ENCODE measurements around the gene NANOS2. TPM values are rescaled to one million over a fixed set of nuclear protein-coding genes. Genes with fewer than 3 reads are reported as not detected.
A peak's percentile ranks its signal among the peaks of the same experiment; 100 is the strongest.

The NANOS2 gene
- total and polyA plus RNA-seq, 9 of the 15 experiments (the other 6 are each of a cell fraction or from before 2014, with no cell fraction given), result not detected

DNA sequence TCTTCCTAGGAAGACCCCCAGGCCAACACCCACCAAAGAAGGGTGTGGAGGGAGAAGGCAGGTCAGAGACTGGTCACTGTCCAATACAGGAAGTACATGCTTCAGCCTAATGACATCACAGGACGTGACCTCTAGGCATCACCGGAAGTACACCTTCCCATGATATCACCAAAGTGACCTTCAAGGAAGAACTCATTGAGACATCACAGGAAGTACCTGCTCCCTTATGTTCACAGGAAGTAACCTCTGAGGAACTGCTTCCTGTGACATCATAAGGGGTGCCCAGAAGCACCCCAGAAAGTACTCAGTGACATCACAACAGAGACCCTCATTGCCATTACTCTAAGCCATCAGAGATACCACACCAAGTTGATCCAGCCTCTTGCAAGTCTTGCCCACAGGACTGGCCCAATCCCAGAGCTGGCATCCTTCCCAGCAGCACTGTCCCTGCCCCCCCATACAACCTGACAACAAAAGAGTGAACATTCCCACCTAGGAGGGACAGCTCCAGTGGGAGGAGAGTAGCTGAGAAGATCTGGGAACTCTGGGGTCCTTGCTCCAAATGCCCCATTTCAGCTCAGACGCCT is 24.2 kb upstream of the NANOS2 start:
- Histone ChIP-seq H3K27me3 (ENCODE audit: control insufficient read depth in 2 of 2, insufficient read depth in 2 of 2, low read length in 2 of 2) (peaks cover 22 to 40% of the 10 kb centered on the region in 2 experiments; a peak in 4 of 5 replicates), H3K27ac (ENCODE audit: extremely low read depth, low read depth, low read length) (no peak overlapping the region), H3K9me3 (replicated peaks; ENCODE audit: control insufficient read depth, insufficient read depth, low read depth, low read length) (no peaks in the 10 kb centered on the region), H3K36me3 (ENCODE audit: control insufficient read depth, insufficient read depth, low read length) (no peaks in the 10 kb centered on the region), H4K20me1 (replicated peaks; ENCODE audit: control insufficient read depth, insufficient read depth, low read length) (no peaks in the 10 kb centered on the region; the same call in 1 of the 2 replicates), H3K4me3 (no peak overlapping the region), H3K9ac (ENCODE audit: insufficient read depth in 1 of 2, low read depth in 2 of 2, low read length in 2 of 2) (no peak overlapping the region), H3K9me1 (ENCODE audit: control insufficient read depth, insufficient read depth, low read length) (no peaks in the 10 kb centered on the region), H3K79me2 (ENCODE audit: control insufficient read depth, insufficient read depth, low read length) (no peaks in the 10 kb centered on the region), H2AFZ (ENCODE audit: low read depth, low read length) (peak overlapping the region; percentile 28; the same call in 1 of the 2 replicates), H3K4me2 (ENCODE audit: insufficient read depth, low read length) (no peak overlapping the region), H3K4me1 (replicated peaks in 1 of 2; ENCODE audit: control insufficient read depth in 2 of 2, insufficient read depth in 2 of 2, low read length in 2 of 2) (peaks cover 0 to 17% of the 10 kb centered on the region in 2 experiments; a peak in 3 of 5 replicates)
- FAIRE-seq (no peak), ATAC-seq (no peak), DNase-seq (ENCODE audit: extremely low read depth in 1 of 4, low spot score in 3 of 4) (peak in 1 of 4 experiments; percentile 42)
- 29% methylated on average over 3 of the region's 3 CpGs for WGBS (ENCODE audit: insufficient coverage, low coverage, missing lambda C conversion rate)
- CTCF ChIA-PET (ENCODE audit: low intra/inter-chr PET ratio), result no interaction called here
- in situ Hi-C loops (cut with MboI) (no loop called here), intact Hi-C loops (cut with micrococcal nuclease) (no loop called here)
- no TSS peak for BruUV-seq (replicated peaks)
- POLR2A ChIA-PET, result no interaction called here
- TF ChIP-seq TEAD4 (IDR thresholded peaks at IDR 0.05; ENCODE audit: low read length) (no peak), TEAD4 (CRISPR knock-in tag; IDR thresholded peaks at IDR 0.05; ENCODE audit: borderline replicate concordance) (no peak), MTA3 (IDR thresholded peaks at IDR 0.05; ENCODE audit: borderline replicate concordance) (0 out of 2 replicates have a peak, but pooled peaks have one; percentile 47), TAF15 (IDR thresholded peaks at IDR 0.05; ENCODE audit: low read depth, low read length) (no peak), ETV6 (IDR thresholded peaks at IDR 0.05; ENCODE audit: borderline replicate concordance in 1 of 2, low read depth in 2 of 2, low read length in 1 of 2) (no peak), ETV6 (CRISPR knock-in tag; IDR thresholded peaks at IDR 0.05; ENCODE audit: borderline replicate concordance) (no peak), KAT7 (CRISPR knock-in tag; IDR thresholded peaks at IDR 0.05; ENCODE audit: borderline replicate concordance) (no peak), HNRNPUL1 (IDR thresholded peaks at IDR 0.05; ENCODE audit: low read length) (no peak), KDM5B (IDR thresholded peaks at IDR 0.05; ENCODE audit: insufficient replicate concordance, low read depth, low read length) (no peak), GABPB1 (CRISPR knock-in tag; IDR thresholded peaks at IDR 0.05) (peak; percentile 80; the same call in 1 of the 2 replicates), HIVEP1 (CRISPR knock-in tag; IDR thresholded peaks at IDR 0.05) (no peak), ETV1 (tag; conservative IDR thresholded peaks at IDR 0.05; ENCODE audit: low read depth) (0 out of 2 replicates have a peak, but pooled peaks have one; percentile 31), NFXL1 (CRISPR knock-in tag; IDR thresholded peaks at IDR 0.05) (no peak), ZFP30 (CRISPR knock-in tag; IDR thresholded peaks at IDR 0.05; ENCODE audit: borderline replicate concordance) (no peak), ZNF707 (CRISPR knock-in tag; conservative IDR thresholded peaks at IDR 0.05) (no peak), PRPF4 (IDR thresholded peaks at IDR 0.05; ENCODE audit: insufficient read depth, low read depth, low read length, poor library complexity, severe bottlenecking) (no peak), HEY1 (CRISPR knock-in tag; IDR thresholded peaks at IDR 0.05; ENCODE audit: borderline replicate concordance) (no peak), SRSF3 (IDR thresholded peaks at IDR 0.05; ENCODE audit: insufficient read depth, low read length) (no peak)
- TF ChIP-seq, protein P1, sequence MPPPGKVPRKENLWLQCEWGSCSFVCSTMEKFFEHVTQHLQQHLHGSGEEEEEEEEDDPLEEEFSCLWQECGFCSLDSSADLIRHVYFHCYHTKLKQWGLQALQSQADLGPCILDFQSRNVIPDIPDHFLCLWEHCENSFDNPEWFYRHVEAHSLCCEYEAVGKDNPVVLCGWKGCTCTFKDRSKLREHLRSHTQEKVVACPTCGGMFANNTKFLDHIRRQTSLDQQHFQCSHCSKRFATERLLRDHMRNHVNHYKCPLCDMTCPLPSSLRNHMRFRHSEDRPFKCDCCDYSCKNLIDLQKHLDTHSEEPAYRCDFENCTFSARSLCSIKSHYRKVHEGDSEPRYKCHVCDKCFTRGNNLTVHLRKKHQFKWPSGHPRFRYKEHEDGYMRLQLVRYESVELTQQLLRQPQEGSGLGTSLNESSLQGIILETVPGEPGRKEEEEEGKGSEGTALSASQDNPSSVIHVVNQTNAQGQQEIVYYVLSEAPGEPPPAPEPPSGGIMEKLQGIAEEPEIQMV (tag; conservative IDR thresholded peaks at IDR 0.05; ENCODE audit: low read depth), result no peak
- TF ChIP-seq, protein P2, sequence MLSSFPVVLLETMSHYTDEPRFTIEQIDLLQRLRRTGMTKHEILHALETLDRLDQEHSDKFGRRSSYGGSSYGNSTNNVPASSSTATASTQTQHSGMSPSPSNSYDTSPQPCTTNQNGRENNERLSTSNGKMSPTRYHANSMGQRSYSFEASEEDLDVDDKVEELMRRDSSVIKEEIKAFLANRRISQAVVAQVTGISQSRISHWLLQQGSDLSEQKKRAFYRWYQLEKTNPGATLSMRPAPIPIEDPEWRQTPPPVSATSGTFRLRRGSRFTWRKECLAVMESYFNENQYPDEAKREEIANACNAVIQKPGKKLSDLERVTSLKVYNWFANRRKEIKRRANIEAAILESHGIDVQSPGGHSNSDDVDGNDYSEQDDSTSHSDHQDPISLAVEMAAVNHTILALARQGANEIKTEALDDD (IDR thresholded peaks at IDR 0.05), result no peak
- TF ChIP-seq, protein P3, sequence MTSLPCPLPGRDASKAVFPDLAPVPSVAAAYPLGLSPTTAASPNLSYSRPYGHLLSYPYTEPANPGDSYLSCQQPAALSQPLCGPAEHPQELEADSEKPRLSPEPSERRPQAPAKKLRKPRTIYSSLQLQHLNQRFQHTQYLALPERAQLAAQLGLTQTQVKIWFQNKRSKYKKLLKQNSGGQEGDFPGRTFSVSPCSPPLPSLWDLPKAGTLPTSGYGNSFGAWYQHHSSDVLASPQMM (CRISPR knock-in tag; IDR thresholded peaks at IDR 0.05), result no peak

Data from K562 (cell line).